ENCODE data around the gene OFD1. TPM values are rescaled to one million over a fixed set of nuclear protein-coding genes. Genes with fewer than 3 reads are reported as not detected.

Gene OFD1
- total and polyA plus RNA-seq, 2 donors (not counting 3 experiments of a cell fraction or from before 2014, with no cell fraction given) = 4.7 to 12.0 TPM

DNA sequence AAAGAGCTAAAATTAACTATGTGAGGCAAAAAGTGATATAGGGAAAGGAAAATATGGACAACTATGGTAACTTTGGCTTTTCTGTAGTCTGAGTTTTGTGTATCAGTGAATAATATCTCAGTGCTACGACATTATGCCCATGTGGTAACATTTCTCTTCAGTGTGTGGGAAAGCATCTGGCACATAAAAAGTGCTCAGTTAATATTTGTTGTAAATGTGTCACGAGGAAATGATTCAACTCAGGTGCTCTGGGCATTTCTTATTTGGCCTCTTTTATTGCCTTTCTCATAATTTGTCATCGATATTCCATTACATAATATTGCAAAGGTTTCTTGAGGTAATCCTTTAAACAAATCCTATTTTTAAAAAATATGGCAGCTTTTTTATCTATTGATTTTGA, 17.6 kb downstream of the OFD1 start:
- intact Hi-C loops (cut with micrococcal nuclease) = no loop called here
- ChIA-PET POLR2A (no interaction called here), CTCF (interaction anchor here (1.0 to 4.1 kb wide), 3 partner anchors 10 to 937 kb away, joined by 3 to 14 read pairs (median 3); no protein-coding TSS in a partner anchor)
- Histone ChIP-seq H3K9ac (replicated peaks; ENCODE audit: extremely low read depth, insufficient read depth, low read length) (no peak overlapping the region), H3K27me3 (ENCODE audit: control insufficient read depth in 2 of 2, insufficient read depth in 2 of 2, low read length in 2 of 2) (no peaks in the 10 kb centered on the region), H4K20me1 (replicated peaks; ENCODE audit: control insufficient read depth, extremely low read depth, insufficient read depth, low read length) (no peaks in the 10 kb centered on the region), H3K79me2 (ENCODE audit: control insufficient read depth, insufficient read depth, low read length) (no peaks in the 10 kb centered on the region), H3K9me1 (replicated peaks; ENCODE audit: control insufficient read depth, extremely low read depth, insufficient read depth, low read length) (no peaks in the 10 kb centered on the region), H3K4me2 (ENCODE audit: insufficient read depth, low read length) (no peak overlapping the region), H3K27ac (ENCODE audit: insufficient read depth, low read depth, low read length) (no peak overlapping the region), H3K36me3 (ENCODE audit: control insufficient read depth in 2 of 2, extremely low read depth in 1 of 2, insufficient read depth in 2 of 2, low read length in 2 of 2) (no peaks in the 10 kb centered on the region), H2AFZ (ENCODE audit: low read depth, low read length) (no peak overlapping the region), H3K9me3 (replicated peaks; ENCODE audit: control insufficient read depth, insufficient read depth, low read length) (no peaks in the 10 kb centered on the region), H3K4me3 (replicated peaks in 1 of 3; ENCODE audit: insufficient read depth in 1 of 3, low read depth in 1 of 3, low read length in 3 of 3) (no peak overlapping the region), H3K4me1 (ENCODE audit: control insufficient read depth, extremely low read depth, insufficient read depth, low read length) (no peaks in the 10 kb centered on the region)
- dilution Hi-C loops (cut with MboI; ENCODE audit: extremely low pct_ligation_motif_present, low sequenced_read_pairs) = no loop called here
- no peak for FAIRE-seq
- TF ChIP-seq GATA2 (IDR thresholded peaks at IDR 0.05; ENCODE audit: insufficient read depth, insufficient read length, low read depth, low read length) = no peak
- TF ChIP-seq EZH2 (IDR thresholded peaks at IDR 0.05; ENCODE audit: borderline replicate concordance, low read depth, low read length, severe bottlenecking) = no peak
- BruUV-seq (replicated peaks) = no TSS peak
- no peak for DNase-seq (ENCODE audit: low read depth, low spot score)

DNA sequence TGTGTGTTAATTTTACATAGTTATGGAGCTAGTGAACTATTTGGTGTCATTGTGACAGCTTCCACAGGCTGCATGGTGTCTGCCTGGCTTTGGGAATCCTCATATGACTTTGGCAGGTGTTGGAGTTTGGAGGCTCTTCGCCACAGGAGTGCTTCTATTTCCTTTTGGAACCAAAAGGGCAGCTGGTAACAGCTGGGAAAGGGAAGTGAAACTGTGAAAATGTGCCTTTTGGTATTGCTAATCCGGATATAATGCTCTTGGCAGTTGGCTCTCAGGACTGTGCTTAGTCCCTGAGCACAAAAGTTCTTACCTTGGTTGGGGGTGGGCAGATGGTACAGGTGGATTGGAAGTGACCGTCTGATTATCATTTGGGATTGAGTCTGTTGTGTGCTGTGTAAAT, 18.1 kb downstream of the OFD1 start:
- Histone ChIP-seq H3K27ac (ENCODE audit: insufficient read depth, low read depth, low read length) (no peak overlapping the region), H3K36me3 (ENCODE audit: control insufficient read depth in 2 of 2, extremely low read depth in 1 of 2, insufficient read depth in 2 of 2, low read length in 2 of 2) (no peaks in the 10 kb centered on the region), H3K27me3 (ENCODE audit: control insufficient read depth in 2 of 2, insufficient read depth in 2 of 2, low read length in 2 of 2) (no peaks in the 10 kb centered on the region), H3K9ac (replicated peaks; ENCODE audit: extremely low read depth, insufficient read depth, low read length) (no peak overlapping the region), H3K79me2 (ENCODE audit: control insufficient read depth, insufficient read depth, low read length) (no peaks in the 10 kb centered on the region), H3K4me1 (ENCODE audit: control insufficient read depth, extremely low read depth, insufficient read depth, low read length) (no peaks in the 10 kb centered on the region), H4K20me1 (replicated peaks; ENCODE audit: control insufficient read depth, extremely low read depth, insufficient read depth, low read length) (no peaks in the 10 kb centered on the region), H3K4me3 (replicated peaks in 1 of 3; ENCODE audit: insufficient read depth in 1 of 3, low read depth in 1 of 3, low read length in 3 of 3) (no peak overlapping the region), H3K9me3 (replicated peaks; ENCODE audit: control insufficient read depth, insufficient read depth, low read length) (no peaks in the 10 kb centered on the region), H3K4me2 (ENCODE audit: insufficient read depth, low read length) (no peak overlapping the region), H3K9me1 (replicated peaks; ENCODE audit: control insufficient read depth, extremely low read depth, insufficient read depth, low read length) (no peaks in the 10 kb centered on the region), H2AFZ (ENCODE audit: low read depth, low read length) (no peak overlapping the region)
- FAIRE-seq (no peak), DNase-seq (ENCODE audit: low read depth, low spot score) (no peak)
- dilution Hi-C loops (cut with MboI; ENCODE audit: extremely low pct_ligation_motif_present, low sequenced_read_pairs) = no loop called here
- TF ChIP-seq MYC (IDR thresholded peaks at IDR 0.05; ENCODE audit: low read depth, low read length) = no peak
- TF ChIP-seq POLR2A (IDR thresholded peaks at IDR 0.05; ENCODE audit: low read depth, low read length) = no peak
- TF ChIP-seq GATA2 (IDR thresholded peaks at IDR 0.05; ENCODE audit: insufficient read depth, insufficient read length, low read depth, low read length) = no peak
- no peak for TF ChIP-seq EZH2 (IDR thresholded peaks at IDR 0.05; ENCODE audit: borderline replicate concordance, low read depth, low read length, severe bottlenecking)
- TF ChIP-seq POLR2AphosphoS5 (IDR thresholded peaks at IDR 0.05; ENCODE audit: insufficient read depth, low read depth, low read length) = no peak
- no peak for TF ChIP-seq FOS (IDR thresholded peaks at IDR 0.05; ENCODE audit: borderline replicate concordance, insufficient read depth, low read length)
- TF ChIP-seq JUN (IDR thresholded peaks at IDR 0.05; ENCODE audit: borderline replicate concordance, insufficient read depth, insufficient read length, low read depth) = no peak
- TF ChIP-seq, protein P1, sequence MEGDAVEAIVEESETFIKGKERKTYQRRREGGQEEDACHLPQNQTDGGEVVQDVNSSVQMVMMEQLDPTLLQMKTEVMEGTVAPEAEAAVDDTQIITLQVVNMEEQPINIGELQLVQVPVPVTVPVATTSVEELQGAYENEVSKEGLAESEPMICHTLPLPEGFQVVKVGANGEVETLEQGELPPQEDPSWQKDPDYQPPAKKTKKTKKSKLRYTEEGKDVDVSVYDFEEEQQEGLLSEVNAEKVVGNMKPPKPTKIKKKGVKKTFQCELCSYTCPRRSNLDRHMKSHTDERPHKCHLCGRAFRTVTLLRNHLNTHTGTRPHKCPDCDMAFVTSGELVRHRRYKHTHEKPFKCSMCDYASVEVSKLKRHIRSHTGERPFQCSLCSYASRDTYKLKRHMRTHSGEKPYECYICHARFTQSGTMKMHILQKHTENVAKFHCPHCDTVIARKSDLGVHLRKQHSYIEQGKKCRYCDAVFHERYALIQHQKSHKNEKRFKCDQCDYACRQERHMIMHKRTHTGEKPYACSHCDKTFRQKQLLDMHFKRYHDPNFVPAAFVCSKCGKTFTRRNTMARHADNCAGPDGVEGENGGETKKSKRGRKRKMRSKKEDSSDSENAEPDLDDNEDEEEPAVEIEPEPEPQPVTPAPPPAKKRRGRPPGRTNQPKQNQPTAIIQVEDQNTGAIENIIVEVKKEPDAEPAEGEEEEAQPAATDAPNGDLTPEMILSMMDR (IDR thresholded peaks at IDR 0.05; ENCODE audit: extremely low read depth in 1 of 2, insufficient read depth in 1 of 2, low read depth in 1 of 2, low read length in 2 of 2) = no peak
- POLR2A ChIA-PET = no interaction called here
- no TSS peak for BruUV-seq (replicated peaks)
- CTCF ChIA-PET = interaction anchor here (1.0 to 4.1 kb wide), 4 partner anchors 10 to 938 kb away, joined by 3 to 14 read pairs (median 4); no protein-coding TSS in a partner anchor
- intact Hi-C loops (cut with micrococcal nuclease) = no loop called here
